Keratinocyte (primary cell): ENCODE data around the gene LSAMP. TPM values are rescaled to one million over a fixed set of nuclear protein-coding genes. Genes with fewer than 3 reads are reported as not detected.

Experiments used
- DNase-seq: peaks from one replicate; pipeline ENCODE4 v3.0.0-alpha.2; 2011; ENCODE audit warnings: low read depth, missing footprints, low spot score
- FAIRE-seq: peaks from 2 replicates; lab custom pipeline; 2011; peaks lifted over from hg19 to GRCh38; lab: Jason Lieb, UNC
- H2AFZ ChIP-seq: 2 replicates; pipeline ENCODE4 v1.6.0; 2012; ENCODE audit warnings: low read length, control low read depth, inconsistent platforms; ENCODE audit not compliant: control insufficient read depth
- H3K27ac ChIP-seq: 2 replicates; pipeline ENCODE4 v1.5.1; 2011; ENCODE audit warnings: low read length; ENCODE audit not compliant: control insufficient read depth, insufficient read depth
- H3K27me3 ChIP-seq: 3 replicates; pipeline ENCODE4 v1.6.0; 2011; ENCODE audit warnings: low read length; ENCODE audit not compliant: control insufficient read depth, insufficient read depth; ENCODE audit errors: extremely low read depth
- H3K36me3 ChIP-seq, 2 experiments: 2 replicates in 1 of 2; 3 replicates in 1 of 2; pipeline ENCODE4 v1.5.1; 2011; ENCODE audit warnings: low read length in 2 of 2, mild to moderate bottlenecking in 1 of 2; ENCODE audit not compliant: control insufficient read depth in 2 of 2, insufficient read depth in 2 of 2; ENCODE audit errors: extremely low read depth in 1 of 2
- H3K4me1 ChIP-seq: 3 replicates; pipeline ENCODE4 v1.5.1; 2011; ENCODE audit warnings: low read length; ENCODE audit not compliant: control insufficient read depth, insufficient read depth; ENCODE audit errors: extremely low read depth
- H3K4me2 ChIP-seq: 3 replicates; pipeline ENCODE4 v1.6.0; 2011; ENCODE audit warnings: low read depth, low read length; ENCODE audit not compliant: control insufficient read depth, insufficient read depth; ENCODE audit errors: extremely low read depth
- H3K4me3 ChIP-seq, 3 experiments: fragments of 200-600 bp in 1 of 3; sonication (generic) in 1 of 3; 2 replicates in 2 of 3; 3 replicates in 1 of 3; pipeline ENCODE4 v1.5.1; 2011 to 2016; ENCODE audit warnings: low read length in 3 of 3, mild to moderate bottlenecking in 3 of 3, control low read depth in 2 of 3, inconsistent platforms in 1 of 3, low read depth in 1 of 3, mixed read lengths in 1 of 3, mixed run types in 1 of 3, moderate library complexity in 1 of 3; ENCODE audit not compliant: control insufficient read depth in 2 of 3, insufficient read depth in 2 of 3; ENCODE audit errors: extremely low read depth in 1 of 3
- H3K79me2 ChIP-seq: 2 replicates; pipeline ENCODE4 v1.6.0; 2012; ENCODE audit warnings: low read length; ENCODE audit not compliant: control insufficient read depth, insufficient read depth
- H3K9ac ChIP-seq: 3 replicates; pipeline ENCODE4 v1.6.0; 2011; ENCODE audit warnings: low read length; ENCODE audit not compliant: control insufficient read depth, insufficient read depth; ENCODE audit errors: extremely low read depth
- H3K9me1 ChIP-seq: 3 replicates; pipeline ENCODE4 v1.6.0; 2011; ENCODE audit warnings: low read length; ENCODE audit not compliant: control insufficient read depth, insufficient read depth; ENCODE audit errors: extremely low read depth
- H3K9me3 ChIP-seq: 2 replicates; pipeline ENCODE4 v1.5.1; 2012; ENCODE audit warnings: low read depth, low read length; ENCODE audit not compliant: control insufficient read depth
- H4K20me1 ChIP-seq: 3 replicates; pipeline ENCODE4 v1.6.0; 2011; ENCODE audit warnings: low read length; ENCODE audit not compliant: control insufficient read depth, insufficient read depth; ENCODE audit errors: extremely low read depth
- EZH2 ChIP-seq: IDR thresholded peaks from one replicate; pipeline ENCODE4 v1.6.1; 2012; ENCODE audit warnings: inconsistent platforms, mild to moderate bottlenecking, low read length, moderate library complexity
- dilution Hi-C: fragments of 300-500 bp; cut with MboI; formaldehyde crosslinking; loops from one replicate; pipeline ENCODE4 v1.7.0; 2020; ENCODE audit warnings: low sequenced_read_pairs; ENCODE audit not compliant: extremely low pct_ligation_motif_present
- polyA plus RNA-seq, 5 experiments: library from polyadenylated mRNA; depleted of rRNA in 3 of 5; stranded (reverse) in 3 of 5; stranded (forward) in 1 of 5; unstranded in 1 of 5; fragments of >200 nt; gene quantifications; 1 replicate in 1 of 5; 2 replicates in 3 of 5; 3 replicates in 1 of 5; pipeline versions ENCODE4 v1.2.1 to v1.2.3, GENCODE V29; 2011 to 2012; ENCODE audit warnings: missing spikeins in 2 of 5, low read depth in 1 of 5, low replicate concordance in 1 of 5
- TF ChIP-seq, protein P1 (sequence below), 3 experiments: IDR thresholded peaks in 1 of 3; conservative IDR thresholded peaks in 1 of 3; optimal IDR thresholded peaks in 1 of 3; 2 replicates in 2 of 3; 3 replicates in 1 of 3; pipeline versions ENCODE3 to v1.5.1; 2011; ENCODE audit warnings: low read length in 3 of 3, mild to moderate bottlenecking in 3 of 3, moderate library complexity in 2 of 3, control low read depth in 1 of 3, inconsistent platforms in 1 of 3; ENCODE audit not compliant: insufficient read depth in 2 of 3; ENCODE audit errors: extremely low read depth in 1 of 3

The LSAMP gene
- polyA plus RNA-seq, 1 donor (not counting 4 experiments of a cell fraction or from before 2014, with no cell fraction given), result 0.12 TPM

- H4K20me1 ChIP-seq, result no peaks in the 10 kb centered on the region
- no peak overlapping the region for H3K4me2 ChIP-seq
- no peak overlapping the region for H3K4me3 ChIP-seq
- H3K36me3 ChIP-seq, result no peaks in the 10 kb centered on the region
- no peak overlapping the region for H3K27ac ChIP-seq
- no peaks in the 10 kb centered on the region for H3K4me1 ChIP-seq
- no peak overlapping the region for H2AFZ ChIP-seq
- DNase-seq (no peak), FAIRE-seq (no peak)
- no peak for TF ChIP-seq EZH2
- TF ChIP-seq, protein P1, sequence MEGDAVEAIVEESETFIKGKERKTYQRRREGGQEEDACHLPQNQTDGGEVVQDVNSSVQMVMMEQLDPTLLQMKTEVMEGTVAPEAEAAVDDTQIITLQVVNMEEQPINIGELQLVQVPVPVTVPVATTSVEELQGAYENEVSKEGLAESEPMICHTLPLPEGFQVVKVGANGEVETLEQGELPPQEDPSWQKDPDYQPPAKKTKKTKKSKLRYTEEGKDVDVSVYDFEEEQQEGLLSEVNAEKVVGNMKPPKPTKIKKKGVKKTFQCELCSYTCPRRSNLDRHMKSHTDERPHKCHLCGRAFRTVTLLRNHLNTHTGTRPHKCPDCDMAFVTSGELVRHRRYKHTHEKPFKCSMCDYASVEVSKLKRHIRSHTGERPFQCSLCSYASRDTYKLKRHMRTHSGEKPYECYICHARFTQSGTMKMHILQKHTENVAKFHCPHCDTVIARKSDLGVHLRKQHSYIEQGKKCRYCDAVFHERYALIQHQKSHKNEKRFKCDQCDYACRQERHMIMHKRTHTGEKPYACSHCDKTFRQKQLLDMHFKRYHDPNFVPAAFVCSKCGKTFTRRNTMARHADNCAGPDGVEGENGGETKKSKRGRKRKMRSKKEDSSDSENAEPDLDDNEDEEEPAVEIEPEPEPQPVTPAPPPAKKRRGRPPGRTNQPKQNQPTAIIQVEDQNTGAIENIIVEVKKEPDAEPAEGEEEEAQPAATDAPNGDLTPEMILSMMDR (optimal IDR thresholded peaks at IDR 0.05 in 1 of 3, IDR thresholded peaks at IDR 0.05 in 1 of 3, conservative IDR thresholded peaks at IDR 0.05 in 1 of 3; ENCODE audit: extremely low read depth in 1 of 3, insufficient read depth in 2 of 3, low read length in 3 of 3), result no peak
- H3K9me1 ChIP-seq, result no peaks in the 10 kb centered on the region
- dilution Hi-C loops, result no loop called here
- no peaks in the 10 kb centered on the region for H3K27me3 ChIP-seq
- H3K9ac ChIP-seq, result no peak overlapping the region
- H3K9me3 ChIP-seq, result no peaks in the 10 kb centered on the region
- no peaks in the 10 kb centered on the region for H3K79me2 ChIP-seq
These were observed 303.6 kb downstream of the LSAMP start for GRCh38 chr3:116141724-116142123.

- no peaks in the 10 kb centered on the region for H4K20me1 ChIP-seq
- H3K36me3 ChIP-seq, result no peaks in the 10 kb centered on the region
- FAIRE-seq (no peak), DNase-seq (no peak)
- no peak overlapping the region for H3K4me3 ChIP-seq
- H3K27ac ChIP-seq, result no peak overlapping the region
- H3K27me3 ChIP-seq, result no peaks in the 10 kb centered on the region
- no peak overlapping the region for H3K9ac ChIP-seq
- no peaks in the 10 kb centered on the region for H3K79me2 ChIP-seq
- TF ChIP-seq, protein P1 (optimal IDR thresholded peaks at IDR 0.05 in 1 of 3, IDR thresholded peaks at IDR 0.05 in 1 of 3, conservative IDR thresholded peaks at IDR 0.05 in 1 of 3; ENCODE audit: extremely low read depth in 1 of 3, insufficient read depth in 2 of 3, low read length in 3 of 3), result peak in 2 of 3 experiments; percentile 62 to 66
- no peak for TF ChIP-seq EZH2
- dilution Hi-C loops, result no loop called here
- no peak overlapping the region for H3K4me2 ChIP-seq
- H3K9me1 ChIP-seq, result no peaks in the 10 kb centered on the region
- no peaks in the 10 kb centered on the region for H3K4me1 ChIP-seq
- H2AFZ ChIP-seq, result no peak overlapping the region
- no peaks in the 10 kb centered on the region for H3K9me3 ChIP-seq
These were observed 305.1 kb downstream of the LSAMP start for GRCh38 chr3:116140100-116140689.
